H9 (cell line): ENCODE results near the gene FSTL4. TPM values are rescaled to one million over a fixed set of nuclear protein-coding genes. Genes with fewer than 3 reads are reported as not detected.

ENCODE experiments used
- DNase-seq: peaks from one replicate; pipeline ENCODE4 v3.0.0-alpha.2; 2017
- H2AFZ ChIP-seq: one replicate; pipeline ENCODE4 v1.6.1; 2013; ENCODE audit warnings: mild to moderate bottlenecking, low read length, control low read depth, moderate library complexity
- H2AK5ac ChIP-seq: 2 replicates; pipeline ENCODE4 v1.6.1; 2013; ENCODE audit warnings: low read length, control low read depth, mixed read lengths; ENCODE audit not compliant: insufficient read length
- H2BK120ac ChIP-seq: one replicate; pipeline ENCODE4 v1.6.1; 2013; ENCODE audit warnings: low read depth, mild to moderate bottlenecking, low read length, control low read depth, inconsistent platforms; ENCODE audit not compliant: poor library complexity, severe bottlenecking
- H2BK12ac ChIP-seq: 2 replicates; pipeline ENCODE4 v1.6.1; 2013; ENCODE audit warnings: low read length, control low read depth, mixed read lengths, low read depth; ENCODE audit not compliant: insufficient read length
- H2BK15ac ChIP-seq: 2 replicates; pipeline ENCODE4 v1.6.1; 2013; ENCODE audit warnings: low read depth, low read length, control low read depth
- H2BK20ac ChIP-seq: one replicate; pipeline ENCODE4 v1.6.1; 2013; ENCODE audit warnings: low read depth, mild to moderate bottlenecking, low read length, control low read depth, inconsistent platforms; ENCODE audit not compliant: poor library complexity, severe bottlenecking
- H2BK5ac ChIP-seq: 2 replicates; pipeline ENCODE4 v1.6.1; 2013; ENCODE audit warnings: low read length, control low read depth, mixed read lengths; ENCODE audit not compliant: insufficient read length
- H3K14ac ChIP-seq: 2 replicates; pipeline ENCODE4 v1.6.1; 2013; ENCODE audit warnings: low read length, control low read depth; ENCODE audit not compliant: insufficient read depth
- H3K18ac ChIP-seq: 2 replicates; pipeline ENCODE4 v1.6.1; 2013; ENCODE audit warnings: low read depth, mild to moderate bottlenecking, mixed read lengths, low read length, control low read depth; ENCODE audit not compliant: insufficient read length
- H3K23ac ChIP-seq: 2 replicates; pipeline ENCODE4 v1.6.1; 2013; ENCODE audit warnings: low read length, control low read depth, mixed read lengths, low read depth; ENCODE audit not compliant: insufficient read length
- H3K23me2 ChIP-seq: 2 replicates; pipeline ENCODE4 v1.6.1; 2013; ENCODE audit warnings: low read depth, mild to moderate bottlenecking, mixed read lengths, low read length, control low read depth; ENCODE audit not compliant: insufficient read length, poor library complexity, severe bottlenecking
- H3K27ac ChIP-seq: 2 replicates; pipeline ENCODE4 v1.5.1; 2013; ENCODE audit warnings: low read length, control low read depth, mixed read lengths, low read depth; ENCODE audit not compliant: insufficient read length
- H3K27me3 ChIP-seq: 2 replicates; pipeline ENCODE4 v1.6.1; 2013; ENCODE audit warnings: low read length, control low read depth, inconsistent platforms; ENCODE audit not compliant: insufficient read depth
- H3K4ac ChIP-seq: 2 replicates; pipeline ENCODE4 v1.6.1; 2013; ENCODE audit warnings: low read depth, mild to moderate bottlenecking, control low read depth, inconsistent platforms, low read length, moderate library complexity
- H3K4me1 ChIP-seq: 2 replicates; pipeline ENCODE4 v1.6.1; 2013; ENCODE audit warnings: low read length, control low read depth, inconsistent platforms; ENCODE audit not compliant: insufficient read depth
- H3K4me2 ChIP-seq: 2 replicates; pipeline ENCODE4 v1.6.1; 2013; ENCODE audit warnings: low read length, control low read depth, mixed read lengths; ENCODE audit not compliant: insufficient read length, insufficient read depth
- H3K56ac ChIP-seq: 2 replicates; pipeline ENCODE4 v1.6.1; 2013; ENCODE audit warnings: low read depth, mild to moderate bottlenecking, mixed read lengths, low read length, control low read depth; ENCODE audit not compliant: insufficient read length
- H3K79me1 ChIP-seq: 2 replicates; pipeline ENCODE4 v1.6.1; 2013; ENCODE audit warnings: low read depth, mild to moderate bottlenecking, moderate library complexity, low read length, control low read depth, inconsistent platforms; ENCODE audit not compliant: insufficient read depth, poor library complexity, severe bottlenecking
- H3K79me2 ChIP-seq: 2 replicates; pipeline ENCODE4 v1.6.1; 2013; ENCODE audit warnings: low read length, control low read depth, inconsistent platforms; ENCODE audit not compliant: insufficient read depth
- H3K9ac ChIP-seq: 2 replicates; pipeline ENCODE4 v1.6.1; 2013; ENCODE audit warnings: low read length, control low read depth, mixed read lengths; ENCODE audit not compliant: insufficient read length; ENCODE audit errors: extremely low read depth
- H3K9me3 ChIP-seq: one replicate; pipeline ENCODE4 v1.6.1; 2013; ENCODE audit warnings: low read depth, low read length, inconsistent platforms; ENCODE audit not compliant: control insufficient read depth
- H3T11ph ChIP-seq: one replicate; pipeline ENCODE4 v1.6.1; 2013; ENCODE audit warnings: mild to moderate bottlenecking, low read length, control low read depth, inconsistent platforms
- H4K20me1 ChIP-seq: one replicate; pipeline ENCODE4 v1.6.1; 2013; ENCODE audit not compliant: control insufficient read depth, insufficient read length, insufficient read depth
- H4K5ac ChIP-seq: 2 replicates; pipeline ENCODE4 v1.6.1; 2013; ENCODE audit warnings: low read depth, mild to moderate bottlenecking, mixed read lengths, low read length, control low read depth; ENCODE audit not compliant: insufficient read length
- H4K8ac ChIP-seq: replicated peaks from 2 replicates; pipeline ENCODE4 v1.6.1; 2013; ENCODE audit warnings: low read length, control low read depth, mixed read lengths, low read depth; ENCODE audit not compliant: insufficient read length
- H4K91ac ChIP-seq: 2 replicates; pipeline ENCODE4 v1.6.1; 2013; ENCODE audit warnings: low read depth, mild to moderate bottlenecking, moderate library complexity, mixed read lengths, low read length, control low read depth; ENCODE audit not compliant: insufficient read length
- H3K27ac Mint-ChIP-seq, 3 experiments: 2 replicates in 2 of 3; 3 replicates in 1 of 3; pipeline ENCODE4 v1.8.0; 2020 to 2021; ENCODE audit warnings: mixed read lengths in 3 of 3, mild to moderate bottlenecking in 1 of 3, moderate library complexity in 1 of 3
- H3K27me3 Mint-ChIP-seq: 2 replicates; pipeline ENCODE4 v1.8.0; 2021; ENCODE audit warnings: low read depth, mild to moderate bottlenecking, moderate library complexity, mixed read lengths
- H3K36me3 Mint-ChIP-seq, 3 experiments: 2 replicates in 2 of 3; 3 replicates in 1 of 3; pipeline ENCODE4 v1.8.0; 2020 to 2021; ENCODE audit warnings: low read depth in 3 of 3, mixed read lengths in 3 of 3; ENCODE audit not compliant: insufficient read depth in 1 of 3
- H3K4me1 Mint-ChIP-seq, 2 experiments: 2 replicates each; pipeline ENCODE4 v1.8.0; 2020; ENCODE audit warnings: mixed read lengths in 2 of 2
- H3K4me3 Mint-ChIP-seq, 2 experiments: 2 replicates in 1 of 2; 3 replicates in 1 of 2; pipeline ENCODE4 v1.8.0; 2020 to 2021; ENCODE audit warnings: mild to moderate bottlenecking in 2 of 2, mixed read lengths in 2 of 2, moderate library complexity in 1 of 2
- H3K9me3 Mint-ChIP-seq, 2 experiments: 2 replicates in 1 of 2; 3 replicates in 1 of 2; pipeline ENCODE4 v1.8.0; 2020; ENCODE audit warnings: mild to moderate bottlenecking in 2 of 2, mixed read lengths in 2 of 2, moderate library complexity in 1 of 2
- CTCF ChIP-seq: fragments of 200-600 bp; sonication (generic); conservative IDR thresholded peaks from 3 replicates; pipeline ENCODE4 v1.8.0; 2021; ENCODE audit warnings: antibody characterized with exemption, mild to moderate bottlenecking
- WGBS: extraction: QIAGEN DNeasy Blood & Tissue Kit; methylation state at CpG from one replicate; pipeline ENCODE4 v1.1.7; 2013; ENCODE audit warnings: missing lambda C conversion rate, low lambda C conversion rate, mixed read lengths; ENCODE audit not compliant: insufficient read length; ENCODE audit errors: extremely low coverage; 5-methylcytosine and 5-hydroxymethylcytosine counted together
- total RNA-seq: library from RNA; stranded (reverse); gene quantifications from 2 replicates; pipeline ENCODE4 v1.2.1, GENCODE V29; 2021

The FSTL4 gene
- total RNA-seq, 1 experiment from 2014 or later: 5.7 TPM

GRCh38 chr5:133309166-133309795 is 303.1 kb downstream of the FSTL4 start:
- Histone ChIP-seq H3K14ac (no peak overlapping the region; the same call in 1 of the 2 replicates), H3K56ac (no peak overlapping the region), H3K23ac (no peak overlapping the region), H2BK120ac (no peak overlapping the region), H2BK5ac (no peak overlapping the region), H3K4ac (no peak overlapping the region), H2AFZ (no peak overlapping the region), H3K4me2 (no peak overlapping the region), H3T11ph (no peak overlapping the region), H2BK20ac (no peak overlapping the region), H3K27me3 (no peaks in the 10 kb centered on the region), H4K8ac (no peak overlapping the region), H4K91ac (no peak overlapping the region), H2AK5ac (no peak overlapping the region), H4K20me1 (no peaks in the 10 kb centered on the region), H3K9ac (no peak overlapping the region), H3K23me2 (no peaks in the 10 kb centered on the region), H3K79me1 (no peaks in the 10 kb centered on the region), H3K79me2 (no peaks in the 10 kb centered on the region), H2BK12ac (no peak overlapping the region), H3K27ac (no peak overlapping the region), H4K5ac (no peak overlapping the region), H3K9me3 (no peaks in the 10 kb centered on the region), H3K4me1 (no peaks in the 10 kb centered on the region), H3K18ac (no peak overlapping the region), H2BK15ac (no peak overlapping the region)
- DNase-seq: no peak
- Mint-ChIP-seq H3K27me3 (no peaks in the 10 kb centered on the region), H3K36me3 (no peaks in the 10 kb centered on the region), H3K27ac (no peak overlapping the region), H3K9me3 (no peaks in the 10 kb centered on the region), H3K4me1 (peaks cover 3 to 7% of the 10 kb centered on the region in 2 experiments; a peak in 3 of 4 replicates), H3K4me3 (no peak overlapping the region)
- no CpG with 5 or more reads among the region's 6 CpGs for WGBS
- no peak for TF ChIP-seq CTCF
